Dermis blood vessel endothelial cell (primary cell): Measurements from ENCODE around the gene ABCB11. TPM values are rescaled to one million over a fixed set of nuclear protein-coding genes. Genes with fewer than 3 reads are reported as not detected.
"Not testable (repeated sequence)": the region's sequence is repeated elsewhere in the genome, so short reads cannot be mapped to it uniquely, and the experiment has no call there.

Source experiments
- DNase-seq: peaks from one replicate; pipeline ENCODE4 v3.0.0; 2010
- total RNA-seq: library from RNA; depleted of rRNA; stranded (reverse); fragments of >200 nt; gene quantifications from 2 replicates; pipeline ENCODE4 v1.2.3, GENCODE V29; 2014

Gene ABCB11
- under 0.01 and 0.09 TPM in 2 replicates for total RNA-seq

- no peak for DNase-seq
These were observed at the start of gene ABCB11 for GRCh38 chr2:169031202-169031601. TSS of gene ABCB11 (minus strand) at chr2:169031324. CDS start at chr2:169018125, 13,199 bp downstream.

GRCh38 chr2:169080250-169081069 lies 49.3 kb upstream of the ABCB11 start:
- no peak for DNase-seq

GRCh38 chr2:169077674-169078240 lies 46.6 kb upstream of the ABCB11 start:
- no peak for DNase-seq

GRCh38 chr2:169073963-169074751 lies 43.0 kb upstream of the ABCB11 start:
- DNase-seq = no peak

- DNase-seq = no peak
These were observed 42.3 kb upstream of the ABCB11 start for GRCh38 chr2:169073211-169073962.

GRCh38 chr2:169072163-169072925 lies 41.2 kb upstream of the ABCB11 start:
- no peak for DNase-seq

- no peak for DNase-seq
These were observed 40.3 kb upstream of the ABCB11 start for GRCh38 chr2:169071455-169071854.

GRCh38 chr2:169069833-169070232 lies 38.7 kb upstream of the ABCB11 start:
- no peak for DNase-seq

GRCh38 chr2:169069341-169069740 lies 38.2 kb upstream of the ABCB11 start, which contains the start of gene DHRS9:
TSS of gene DHRS9 (plus strand) at chr2:169069563. CDS start at chr2:169081582, 12,019 bp downstream.
- peak; percentile 71 for DNase-seq

- DNase-seq = no peak
These were observed 35.8 kb upstream of the ABCB11 start for GRCh38 chr2:169066897-169067296.

GRCh38 chr2:169065864-169066517 lies 34.9 kb upstream of the ABCB11 start:
- DNase-seq = no peak

GRCh38 chr2:169065422-169065821 lies 34.3 kb upstream of the ABCB11 start:
- no peak for DNase-seq

GRCh38 chr2:169064199-169064598 lies 33.1 kb upstream of the ABCB11 start:
- DNase-seq = not testable (repeated sequence)

GRCh38 chr2:169054575-169054974 lies 23.5 kb upstream of the ABCB11 start:
- DNase-seq = not testable (repeated sequence)

GRCh38 chr2:169050476-169051240 lies 19.5 kb upstream of the ABCB11 start:
- peak; percentile 4 for DNase-seq

- no peak for DNase-seq
These were observed 18.0 kb upstream of the ABCB11 start for GRCh38 chr2:169049142-169049541.

- no peak for DNase-seq
These were observed 16.4 kb upstream of the ABCB11 start for GRCh38 chr2:169047256-169048250.

GRCh38 chr2:169046440-169047151 lies 15.5 kb upstream of the ABCB11 start:
- DNase-seq = no peak
